Measurements from ENCODE around the gene GLRX3. TPM values are rescaled to one million over a fixed set of nuclear protein-coding genes. Genes with fewer than 3 reads are reported as not detected.
"Not testable (repeated sequence)": the region's sequence is repeated elsewhere in the genome, so short reads cannot be mapped to it uniquely, and the experiment has no call there.

Gene GLRX3
- 135 and 152 TPM in 2 replicates for total RNA-seq (2014; rRNA removed; shearing (Covaris generic))

GRCh38 chr10:130136226-130137089 lies at the start of gene GLRX3:
TSS of gene GLRX3 (plus strand) at chr10:130136391. CDS start at chr10:130136421, 30 bp downstream.
- peak; percentile 78 for DNase-seq (ENCODE audit: low read depth)

DNA sequence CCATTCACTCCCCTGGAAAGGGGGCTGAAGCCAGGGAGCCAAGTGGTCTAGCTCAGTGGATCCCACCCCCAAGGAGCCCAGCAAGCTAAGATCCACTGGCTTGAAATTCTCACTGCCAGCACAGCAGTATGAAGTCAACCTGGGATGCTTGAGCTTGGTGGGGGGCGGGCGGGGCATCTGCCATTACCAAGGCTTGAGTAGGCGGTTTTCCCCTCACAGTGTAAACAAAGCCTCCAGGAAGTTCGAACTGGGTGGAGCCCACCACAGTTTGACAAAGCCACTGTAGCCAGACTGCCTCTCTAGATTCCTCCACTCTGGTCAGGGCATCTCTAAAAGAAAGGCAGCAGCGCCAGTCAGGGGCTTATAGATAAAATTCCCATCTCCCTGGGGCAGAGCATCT lies 45.6 kb upstream of the GLRX3 start:
- not testable (repeated sequence) for DNase-seq (ENCODE audit: low read depth)

GRCh38 chr10:130099344-130099743 lies 36.8 kb upstream of the GLRX3 start:
- no peak for DNase-seq (ENCODE audit: low read depth)

DNA sequence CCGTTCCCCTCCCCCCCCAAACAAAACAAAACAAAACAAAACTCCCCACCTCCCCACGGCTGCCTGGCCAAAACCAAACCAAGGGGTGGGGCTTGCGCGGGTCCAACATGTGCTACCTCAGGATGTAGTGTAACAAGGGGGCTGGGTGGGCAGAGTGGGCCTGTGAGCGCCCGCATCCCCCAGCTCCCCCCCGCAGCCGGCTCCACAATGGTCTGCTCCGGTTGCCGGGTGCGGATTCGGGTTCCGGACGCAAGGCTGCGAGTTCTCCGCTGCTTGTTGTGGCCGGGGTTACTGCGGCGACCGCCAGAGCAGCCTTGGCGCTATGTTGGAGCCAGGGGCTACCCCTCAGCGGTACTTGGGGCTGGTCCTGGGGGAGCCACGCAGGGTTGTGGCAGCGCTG lies 30.5 kb upstream of the GLRX3 start:
- no peak for DNase-seq (ENCODE audit: low read depth)

DNA sequence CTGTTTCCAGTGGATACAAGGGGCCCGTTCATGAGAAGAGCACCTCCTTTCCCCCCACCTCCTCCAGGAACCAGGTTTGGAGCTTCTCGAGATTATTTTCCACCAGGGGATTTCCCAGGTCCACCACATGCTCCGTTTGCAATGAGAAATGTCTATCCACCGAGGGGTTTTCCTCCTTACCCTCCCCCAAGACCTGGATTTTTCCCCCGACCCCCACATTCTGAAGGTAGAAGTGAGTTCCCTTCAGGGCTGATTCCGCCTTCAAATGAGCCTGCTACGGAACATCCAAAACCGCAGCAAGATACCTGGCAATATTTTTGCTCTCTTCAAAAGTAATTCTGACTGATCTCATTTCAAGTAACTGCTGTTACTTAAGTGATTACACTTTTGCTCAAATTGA lies 28.0 kb upstream of the GLRX3 start:
- DNase-seq (ENCODE audit: low read depth) = not testable (repeated sequence)

DNA sequence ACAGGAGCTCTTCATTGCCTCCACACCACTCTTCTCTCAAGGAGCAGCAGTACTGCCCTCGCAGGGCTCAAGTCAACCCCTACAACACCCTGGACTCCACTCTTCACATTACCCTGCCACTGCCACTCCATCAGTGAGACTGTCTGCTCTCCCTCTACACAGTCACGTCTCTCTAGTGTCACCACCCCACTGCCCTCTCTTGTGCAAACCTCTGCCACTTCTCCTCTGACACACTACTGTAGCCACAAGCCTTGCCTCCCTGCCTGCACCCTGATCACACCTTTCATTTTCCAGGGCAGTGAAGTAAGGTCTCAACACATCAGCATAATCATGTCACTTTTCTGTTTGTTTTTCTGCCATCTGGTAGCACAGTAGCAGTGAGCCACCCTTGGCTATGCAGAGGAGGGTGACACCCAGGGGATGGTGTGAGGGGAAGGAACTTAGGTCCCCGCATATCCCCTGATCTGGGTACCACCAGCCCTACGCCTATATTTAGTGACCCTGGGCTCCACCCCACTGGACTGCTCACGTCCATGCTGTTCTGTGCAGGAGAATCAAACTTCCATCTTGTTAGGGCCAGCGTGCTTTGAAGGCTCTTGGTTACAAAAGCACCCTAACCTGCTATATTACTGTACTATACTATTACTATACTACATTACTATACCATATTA lies 27.1 kb upstream of the GLRX3 start:
- DNase-seq (ENCODE audit: low read depth) = no peak

- peak; percentile 76 for DNase-seq (ENCODE audit: low read depth)
Observed at GRCh38 chr10:130109796-130110245, 26.4 kb upstream of the GLRX3 start.

DNA sequence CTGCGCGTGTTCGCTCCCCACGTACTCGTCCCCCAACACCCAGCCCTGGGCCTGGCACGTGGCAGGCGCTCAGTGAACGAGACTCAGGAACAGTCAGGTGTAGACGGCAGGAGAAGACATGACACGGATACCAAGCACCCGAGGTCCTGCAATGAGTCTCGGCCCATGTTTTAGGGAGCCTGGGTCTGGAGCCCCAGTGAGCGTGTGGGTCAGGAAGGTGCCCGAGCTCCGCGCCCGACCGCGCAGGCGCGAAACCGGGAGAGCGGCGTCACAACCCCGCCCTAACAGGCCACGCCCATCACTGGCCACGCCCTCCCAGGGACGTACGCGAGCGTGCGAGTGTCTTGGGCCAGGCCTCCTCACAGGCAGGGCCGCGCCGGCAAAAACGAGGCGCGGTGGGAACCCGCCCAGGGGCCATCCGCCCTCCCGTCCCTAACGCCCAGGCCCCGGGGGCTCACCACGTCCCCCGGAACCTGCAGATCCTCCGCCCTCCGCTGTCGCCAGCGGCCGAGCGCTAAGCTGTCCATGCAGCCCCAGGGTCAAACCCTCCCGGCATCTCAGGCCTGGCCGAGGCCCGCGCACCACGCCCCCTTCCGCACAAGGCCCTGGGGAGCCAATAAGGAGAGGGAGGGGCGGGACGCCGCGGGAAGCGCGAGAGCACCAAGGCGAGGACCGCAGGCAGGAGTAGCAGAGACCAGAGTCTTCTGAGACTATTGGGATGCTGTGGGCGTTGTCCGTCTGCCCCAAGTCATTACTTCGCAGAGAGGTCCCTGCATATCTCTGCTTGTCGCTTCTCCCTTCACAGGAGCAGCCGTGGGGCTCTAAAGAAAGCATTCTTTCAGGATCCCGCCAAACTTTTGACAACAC lies 25.7 kb upstream of the GLRX3 start, which contains the start of gene C10orf143:
Gene C10orf143, minus strand, starts transcription at position 585 of the 867 bp plus-strand sequence. Its CDS starts 58 bp downstream, at position 527.
- DNase-seq (ENCODE audit: low read depth) = peak; percentile 94

- DNase-seq (ENCODE audit: low read depth) = peak; percentile 96
Observed at GRCh38 chr10:130111113-130111851, 24.9 kb upstream of the GLRX3 start.

DNA sequence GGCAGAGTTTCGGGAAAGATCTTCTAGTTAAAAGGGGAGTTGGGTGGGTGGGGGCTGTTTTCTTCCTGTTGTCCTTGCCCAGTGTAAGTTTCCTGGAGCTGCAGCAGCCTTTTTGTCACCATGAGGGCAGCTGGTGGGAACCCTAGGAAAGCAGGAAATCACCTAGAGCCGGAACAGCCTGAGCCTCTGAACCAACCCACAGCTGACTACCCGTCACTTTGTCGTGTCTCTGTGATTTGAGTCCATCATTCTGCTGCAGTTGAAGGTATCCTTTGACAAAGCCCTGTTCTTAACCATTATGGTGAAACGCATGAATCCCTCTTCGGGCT lies 24.4 kb upstream of the GLRX3 start:
- DNase-seq (ENCODE audit: low read depth) = no peak

GRCh38 chr10:130112821-130113220 lies 23.4 kb upstream of the GLRX3 start:
- DNase-seq (ENCODE audit: low read depth) = no peak

DNA sequence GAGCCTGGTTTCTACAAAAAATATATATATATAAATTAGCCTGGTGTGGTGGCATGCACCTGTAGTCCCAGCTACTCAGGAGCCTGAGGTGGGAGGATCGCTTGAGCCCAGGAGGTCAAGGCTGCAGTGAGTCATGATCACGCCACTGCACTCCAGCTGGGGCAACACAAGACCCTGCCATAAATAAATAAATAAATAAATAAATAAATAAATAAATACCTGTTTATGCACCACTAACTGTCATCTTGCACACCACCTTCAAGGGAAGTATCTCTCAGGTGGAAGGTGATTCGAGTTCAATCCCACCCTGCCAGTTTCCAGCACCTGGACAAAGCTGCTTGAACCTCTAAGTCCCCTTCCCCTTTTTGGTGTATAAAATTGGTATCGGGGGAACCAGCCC lies 19.2 kb upstream of the GLRX3 start:
- not testable (repeated sequence) for DNase-seq (ENCODE audit: low read depth)

GRCh38 chr10:130117535-130117934 lies 18.7 kb upstream of the GLRX3 start:
- not testable (repeated sequence) for DNase-seq (ENCODE audit: low read depth)

DNA sequence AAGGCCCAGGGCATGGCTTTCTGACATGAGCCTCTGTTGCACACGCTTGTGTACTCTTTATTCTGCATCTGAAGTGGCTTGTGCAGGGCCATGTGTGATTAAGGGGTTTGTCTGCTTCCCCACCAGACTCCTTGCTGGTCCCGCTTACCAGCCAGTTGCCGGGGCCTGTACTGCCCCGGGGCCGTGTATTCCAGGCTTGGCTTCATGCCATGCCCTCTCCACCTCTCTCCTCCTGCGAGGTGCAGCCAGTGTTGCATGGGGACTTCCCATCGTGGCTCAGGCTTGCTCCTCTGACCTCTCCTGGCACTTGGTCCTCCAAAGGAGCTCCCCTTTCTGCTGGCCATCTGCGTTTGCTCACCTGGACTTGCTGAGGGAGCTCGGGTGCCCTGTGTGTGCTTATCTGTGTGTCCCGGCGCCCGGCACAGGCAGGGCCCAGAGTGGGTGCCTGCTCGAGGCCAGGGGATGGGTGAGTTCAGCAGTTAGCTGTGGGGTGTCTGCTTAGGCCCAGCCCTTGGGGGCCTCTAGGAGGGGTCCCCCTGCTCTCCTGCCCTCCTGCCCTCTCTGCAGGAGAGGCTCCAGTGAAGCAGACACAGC lies 14.6 kb upstream of the GLRX3 start:
- DNase-seq (ENCODE audit: low read depth) = no peak

DNA sequence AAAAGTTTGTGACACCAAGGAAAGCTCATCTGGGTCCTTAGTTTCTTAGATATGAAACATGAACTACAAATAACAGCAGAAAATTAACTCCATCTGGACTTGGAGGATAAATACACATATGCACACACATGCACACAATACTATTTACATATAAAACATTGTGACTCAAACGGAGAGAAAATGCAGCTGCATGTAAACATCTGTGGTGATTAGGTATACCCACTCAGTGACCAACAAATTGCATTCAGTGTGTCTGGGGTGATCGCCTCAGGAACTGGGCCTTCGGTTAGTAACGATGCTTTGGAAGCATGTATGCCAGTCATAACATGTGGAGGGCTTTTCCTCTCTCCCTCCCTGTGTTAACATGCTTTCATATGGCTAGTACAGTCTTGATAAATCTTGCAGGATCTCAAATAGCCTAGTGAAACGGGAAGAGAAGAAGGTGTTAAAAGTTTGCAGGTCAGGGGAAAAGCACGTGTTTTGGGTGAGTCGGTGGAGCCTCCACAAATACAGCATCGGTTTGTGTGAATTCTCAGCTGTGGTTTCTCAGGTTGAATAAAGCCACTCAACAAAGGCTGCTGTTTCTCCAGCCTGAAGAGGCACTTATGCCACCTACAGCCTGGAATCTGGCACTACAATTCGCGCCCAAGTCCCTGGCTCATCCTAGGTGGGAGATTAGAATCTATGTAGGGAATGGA lies 8.7 kb upstream of the GLRX3 start:
- DNase-seq (ENCODE audit: low read depth) = peak; percentile 63

GRCh38 chr10:130128062-130128781 lies 8.0 kb upstream of the GLRX3 start:
- no peak for DNase-seq (ENCODE audit: low read depth)

DNA sequence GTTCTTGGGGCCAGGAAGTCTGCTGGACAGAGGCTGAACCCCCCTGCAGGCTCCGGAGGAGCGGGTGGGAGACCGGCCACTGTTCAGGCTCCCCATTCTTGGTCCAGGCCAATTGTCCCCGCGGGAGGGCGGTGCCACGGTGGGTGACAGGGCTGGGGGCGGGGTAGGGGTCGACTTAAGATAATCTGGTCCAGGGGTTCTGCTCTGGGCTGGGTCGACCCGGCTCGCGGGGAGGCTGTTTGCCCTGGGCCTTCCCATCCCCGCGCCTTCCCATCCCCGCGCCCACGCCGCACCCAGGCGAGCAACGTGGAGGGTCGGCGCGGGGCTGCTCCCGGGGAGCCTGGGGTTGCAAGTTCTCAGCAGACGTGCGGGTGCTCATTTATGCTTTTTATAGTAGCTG lies 7.3 kb upstream of the GLRX3 start:
- DNase-seq (ENCODE audit: low read depth) = no peak

DNA sequence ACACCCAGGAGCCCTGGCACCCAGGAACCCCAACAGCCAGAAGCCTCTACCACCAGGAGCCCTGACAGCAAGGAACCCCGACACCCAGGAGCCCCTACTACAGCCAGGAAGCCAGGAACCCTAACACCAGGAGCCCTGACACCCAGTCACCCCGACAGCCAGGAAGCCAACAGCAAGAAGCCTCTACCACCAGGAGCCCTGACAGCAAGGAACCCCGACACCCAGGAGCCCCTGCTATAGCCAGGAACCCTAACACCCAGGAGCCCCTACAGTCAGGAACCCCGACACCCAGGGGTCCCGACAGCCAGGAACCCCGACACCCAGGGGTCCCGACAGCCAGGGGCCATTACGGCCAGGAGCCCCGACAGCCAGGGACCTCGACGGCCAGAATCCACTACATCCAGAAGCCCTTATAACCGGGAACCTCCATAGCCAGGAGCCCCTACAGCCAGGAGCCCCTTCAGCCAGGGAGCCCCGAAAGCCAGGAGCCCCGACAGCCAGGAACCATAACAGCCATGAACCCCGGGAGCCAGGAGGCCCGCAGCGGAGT lies 440 bp upstream of the GLRX3 start:
- no peak for DNase-seq (ENCODE audit: low read depth)

GRCh38 chr10:130137090-130137448 lies 878 bp downstream of the GLRX3 start:
- peak; percentile 15 for DNase-seq (ENCODE audit: low read depth)
